ENCODE measurements around the gene USP28.

USP28 gene

DNA sequence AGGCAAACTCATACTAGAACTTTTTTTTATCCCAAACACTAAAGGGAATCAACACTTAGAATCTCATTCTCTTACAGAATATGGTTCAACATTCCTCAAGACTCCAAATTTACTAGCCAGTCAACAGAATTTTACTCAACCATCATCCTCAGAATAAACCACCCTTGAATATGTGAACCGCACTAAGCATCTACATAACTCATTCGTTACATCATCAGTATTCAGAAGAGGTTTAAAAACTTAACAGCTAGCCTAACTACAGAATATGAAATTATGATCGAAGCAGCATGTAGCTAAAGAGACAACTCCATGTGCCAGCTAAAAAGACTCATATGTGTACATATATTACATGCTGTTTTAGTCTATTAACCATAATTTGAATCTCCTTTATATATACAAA, 47.9 kb downstream of the USP28 start:
- no peak overlapping the region for H3K4me3 ChIP-seq (replicated peaks; ENCODE audit: insufficient read depth, low read length)
- H3K27ac ChIP-seq (replicated peaks): no peak overlapping the region
- DNase-seq (ENCODE audit: low read depth in 1 of 2, low spot score in 1 of 2): no peak
- H3K27me3 ChIP-seq (ENCODE audit: insufficient read depth, poor library complexity, severe bottlenecking): no peaks in the 10 kb centered on the region
- TF ChIP-seq POLR2AphosphoS5 (IDR thresholded peaks at IDR 0.05; ENCODE audit: low read depth) (no peak), SPI1 (IDR thresholded peaks at IDR 0.05; ENCODE audit: borderline replicate concordance, low read depth) (no peak), GABPA (IDR thresholded peaks at IDR 0.05; ENCODE audit: low read depth) (no peak)
- TF ChIP-seq, protein P1, sequence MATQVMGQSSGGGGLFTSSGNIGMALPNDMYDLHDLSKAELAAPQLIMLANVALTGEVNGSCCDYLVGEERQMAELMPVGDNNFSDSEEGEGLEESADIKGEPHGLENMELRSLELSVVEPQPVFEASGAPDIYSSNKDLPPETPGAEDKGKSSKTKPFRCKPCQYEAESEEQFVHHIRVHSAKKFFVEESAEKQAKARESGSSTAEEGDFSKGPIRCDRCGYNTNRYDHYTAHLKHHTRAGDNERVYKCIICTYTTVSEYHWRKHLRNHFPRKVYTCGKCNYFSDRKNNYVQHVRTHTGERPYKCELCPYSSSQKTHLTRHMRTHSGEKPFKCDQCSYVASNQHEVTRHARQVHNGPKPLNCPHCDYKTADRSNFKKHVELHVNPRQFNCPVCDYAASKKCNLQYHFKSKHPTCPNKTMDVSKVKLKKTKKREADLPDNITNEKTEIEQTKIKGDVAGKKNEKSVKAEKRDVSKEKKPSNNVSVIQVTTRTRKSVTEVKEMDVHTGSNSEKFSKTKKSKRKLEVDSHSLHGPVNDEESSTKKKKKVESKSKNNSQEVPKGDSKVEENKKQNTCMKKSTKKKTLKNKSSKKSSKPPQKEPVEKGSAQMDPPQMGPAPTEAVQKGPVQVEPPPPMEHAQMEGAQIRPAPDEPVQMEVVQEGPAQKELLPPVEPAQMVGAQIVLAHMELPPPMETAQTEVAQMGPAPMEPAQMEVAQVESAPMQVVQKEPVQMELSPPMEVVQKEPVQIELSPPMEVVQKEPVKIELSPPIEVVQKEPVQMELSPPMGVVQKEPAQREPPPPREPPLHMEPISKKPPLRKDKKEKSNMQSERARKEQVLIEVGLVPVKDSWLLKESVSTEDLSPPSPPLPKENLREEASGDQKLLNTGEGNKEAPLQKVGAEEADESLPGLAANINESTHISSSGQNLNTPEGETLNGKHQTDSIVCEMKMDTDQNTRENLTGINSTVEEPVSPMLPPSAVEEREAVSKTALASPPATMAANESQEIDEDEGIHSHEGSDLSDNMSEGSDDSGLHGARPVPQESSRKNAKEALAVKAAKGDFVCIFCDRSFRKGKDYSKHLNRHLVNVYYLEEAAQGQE (IDR thresholded peaks at IDR 0.05; ENCODE audit: insufficient replicate concordance, low read depth): no peak
- TF ChIP-seq, protein P2, sequence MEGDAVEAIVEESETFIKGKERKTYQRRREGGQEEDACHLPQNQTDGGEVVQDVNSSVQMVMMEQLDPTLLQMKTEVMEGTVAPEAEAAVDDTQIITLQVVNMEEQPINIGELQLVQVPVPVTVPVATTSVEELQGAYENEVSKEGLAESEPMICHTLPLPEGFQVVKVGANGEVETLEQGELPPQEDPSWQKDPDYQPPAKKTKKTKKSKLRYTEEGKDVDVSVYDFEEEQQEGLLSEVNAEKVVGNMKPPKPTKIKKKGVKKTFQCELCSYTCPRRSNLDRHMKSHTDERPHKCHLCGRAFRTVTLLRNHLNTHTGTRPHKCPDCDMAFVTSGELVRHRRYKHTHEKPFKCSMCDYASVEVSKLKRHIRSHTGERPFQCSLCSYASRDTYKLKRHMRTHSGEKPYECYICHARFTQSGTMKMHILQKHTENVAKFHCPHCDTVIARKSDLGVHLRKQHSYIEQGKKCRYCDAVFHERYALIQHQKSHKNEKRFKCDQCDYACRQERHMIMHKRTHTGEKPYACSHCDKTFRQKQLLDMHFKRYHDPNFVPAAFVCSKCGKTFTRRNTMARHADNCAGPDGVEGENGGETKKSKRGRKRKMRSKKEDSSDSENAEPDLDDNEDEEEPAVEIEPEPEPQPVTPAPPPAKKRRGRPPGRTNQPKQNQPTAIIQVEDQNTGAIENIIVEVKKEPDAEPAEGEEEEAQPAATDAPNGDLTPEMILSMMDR (IDR thresholded peaks at IDR 0.05; ENCODE audit: insufficient read depth, low read length): no peak

DNA sequence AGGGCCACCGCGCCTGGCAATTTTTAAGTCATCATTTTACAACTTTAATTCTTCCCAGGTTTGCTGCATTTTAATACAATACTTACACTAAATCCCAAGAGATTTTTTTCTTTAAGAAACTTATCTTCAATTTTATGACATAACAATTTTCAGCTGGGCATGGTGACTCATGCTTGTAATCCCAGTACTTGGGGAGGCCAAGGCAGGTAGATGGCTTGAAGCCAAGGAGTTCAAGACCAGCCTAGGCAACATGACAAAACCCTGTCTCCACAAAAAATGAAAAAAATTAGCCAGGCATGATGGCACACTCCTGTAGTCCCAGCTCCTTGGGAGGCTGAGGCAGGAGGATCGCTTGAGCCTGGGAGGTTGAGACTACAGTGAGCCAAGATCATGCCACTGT, 56.9 kb downstream of the USP28 start:
- H3K4me3 ChIP-seq (replicated peaks; ENCODE audit: insufficient read depth, low read length): no peak overlapping the region
- DNase-seq (ENCODE audit: low read depth in 1 of 2, low spot score in 1 of 2): no peak
- TF ChIP-seq, protein P1 (IDR thresholded peaks at IDR 0.05; ENCODE audit: insufficient replicate concordance, low read depth): no peak
- TF ChIP-seq POLR2AphosphoS5 (IDR thresholded peaks at IDR 0.05; ENCODE audit: low read depth) (no peak), SPI1 (IDR thresholded peaks at IDR 0.05; ENCODE audit: borderline replicate concordance, low read depth) (no peak), GABPA (IDR thresholded peaks at IDR 0.05; ENCODE audit: low read depth) (no peak)
- TF ChIP-seq, protein P2 (IDR thresholded peaks at IDR 0.05; ENCODE audit: insufficient read depth, low read length): no peak
- no peak overlapping the region for H3K27ac ChIP-seq (replicated peaks)
- no peaks in the 10 kb centered on the region for H3K27me3 ChIP-seq (ENCODE audit: insufficient read depth, poor library complexity, severe bottlenecking)

DNA sequence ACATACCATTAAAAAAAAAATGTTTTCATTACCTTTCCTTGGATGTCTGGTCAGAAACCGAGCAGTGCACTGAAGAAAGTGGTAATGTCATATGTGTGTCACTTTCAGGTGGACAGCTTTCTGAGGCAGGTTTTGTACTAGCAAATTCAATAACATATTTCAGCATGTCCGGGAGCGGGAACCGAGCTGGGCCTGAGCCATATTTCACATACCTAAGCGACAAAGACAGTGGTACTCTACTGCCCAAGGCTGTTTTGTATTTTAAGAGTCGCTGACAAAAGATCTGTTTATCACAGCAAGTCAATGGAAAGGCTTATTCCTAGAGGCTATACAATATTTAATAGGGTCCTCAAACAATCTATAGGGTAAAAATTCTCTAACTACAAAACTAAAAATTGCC, 57.7 kb downstream of the USP28 start:
- no peak for DNase-seq (ENCODE audit: low read depth in 1 of 2, low spot score in 1 of 2)
- no peak overlapping the region for H3K4me3 ChIP-seq (replicated peaks; ENCODE audit: insufficient read depth, low read length)
- H3K27ac ChIP-seq (replicated peaks): no peak overlapping the region
- TF ChIP-seq POLR2AphosphoS5 (IDR thresholded peaks at IDR 0.05; ENCODE audit: low read depth): no peak
- TF ChIP-seq SPI1 (IDR thresholded peaks at IDR 0.05; ENCODE audit: borderline replicate concordance, low read depth): no peak
- TF ChIP-seq, protein P1 (IDR thresholded peaks at IDR 0.05; ENCODE audit: insufficient replicate concordance, low read depth): no peak
- TF ChIP-seq, protein P2 (IDR thresholded peaks at IDR 0.05; ENCODE audit: insufficient read depth, low read length): no peak
- TF ChIP-seq GABPA (IDR thresholded peaks at IDR 0.05; ENCODE audit: low read depth): no peak
- H3K27me3 ChIP-seq (ENCODE audit: insufficient read depth, poor library complexity, severe bottlenecking): no peaks in the 10 kb centered on the region

Measured in HL-60 (cell line).